HG03139 (cell line): ENCODE data around the gene DNAH5.
"Not testable (repeated sequence)": the region's sequence is repeated elsewhere in the genome, so short reads cannot be mapped to it uniquely, and the experiment has no call there.

Experiments
- ATAC-seq: cut with Tn5 transposase; IDR thresholded peaks from one replicate; pipeline ENCODE4 v1.9.1; 2021; ENCODE audit not compliant: unreplicated experiment

Gene DNAH5, protein sequence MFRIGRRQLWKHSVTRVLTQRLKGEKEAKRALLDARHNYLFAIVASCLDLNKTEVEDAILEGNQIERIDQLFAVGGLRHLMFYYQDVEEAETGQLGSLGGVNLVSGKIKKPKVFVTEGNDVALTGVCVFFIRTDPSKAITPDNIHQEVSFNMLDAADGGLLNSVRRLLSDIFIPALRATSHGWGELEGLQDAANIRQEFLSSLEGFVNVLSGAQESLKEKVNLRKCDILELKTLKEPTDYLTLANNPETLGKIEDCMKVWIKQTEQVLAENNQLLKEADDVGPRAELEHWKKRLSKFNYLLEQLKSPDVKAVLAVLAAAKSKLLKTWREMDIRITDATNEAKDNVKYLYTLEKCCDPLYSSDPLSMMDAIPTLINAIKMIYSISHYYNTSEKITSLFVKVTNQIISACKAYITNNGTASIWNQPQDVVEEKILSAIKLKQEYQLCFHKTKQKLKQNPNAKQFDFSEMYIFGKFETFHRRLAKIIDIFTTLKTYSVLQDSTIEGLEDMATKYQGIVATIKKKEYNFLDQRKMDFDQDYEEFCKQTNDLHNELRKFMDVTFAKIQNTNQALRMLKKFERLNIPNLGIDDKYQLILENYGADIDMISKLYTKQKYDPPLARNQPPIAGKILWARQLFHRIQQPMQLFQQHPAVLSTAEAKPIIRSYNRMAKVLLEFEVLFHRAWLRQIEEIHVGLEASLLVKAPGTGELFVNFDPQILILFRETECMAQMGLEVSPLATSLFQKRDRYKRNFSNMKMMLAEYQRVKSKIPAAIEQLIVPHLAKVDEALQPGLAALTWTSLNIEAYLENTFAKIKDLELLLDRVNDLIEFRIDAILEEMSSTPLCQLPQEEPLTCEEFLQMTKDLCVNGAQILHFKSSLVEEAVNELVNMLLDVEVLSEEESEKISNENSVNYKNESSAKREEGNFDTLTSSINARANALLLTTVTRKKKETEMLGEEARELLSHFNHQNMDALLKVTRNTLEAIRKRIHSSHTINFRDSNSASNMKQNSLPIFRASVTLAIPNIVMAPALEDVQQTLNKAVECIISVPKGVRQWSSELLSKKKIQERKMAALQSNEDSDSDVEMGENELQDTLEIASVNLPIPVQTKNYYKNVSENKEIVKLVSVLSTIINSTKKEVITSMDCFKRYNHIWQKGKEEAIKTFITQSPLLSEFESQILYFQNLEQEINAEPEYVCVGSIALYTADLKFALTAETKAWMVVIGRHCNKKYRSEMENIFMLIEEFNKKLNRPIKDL (N-terminal part only)

DNA sequence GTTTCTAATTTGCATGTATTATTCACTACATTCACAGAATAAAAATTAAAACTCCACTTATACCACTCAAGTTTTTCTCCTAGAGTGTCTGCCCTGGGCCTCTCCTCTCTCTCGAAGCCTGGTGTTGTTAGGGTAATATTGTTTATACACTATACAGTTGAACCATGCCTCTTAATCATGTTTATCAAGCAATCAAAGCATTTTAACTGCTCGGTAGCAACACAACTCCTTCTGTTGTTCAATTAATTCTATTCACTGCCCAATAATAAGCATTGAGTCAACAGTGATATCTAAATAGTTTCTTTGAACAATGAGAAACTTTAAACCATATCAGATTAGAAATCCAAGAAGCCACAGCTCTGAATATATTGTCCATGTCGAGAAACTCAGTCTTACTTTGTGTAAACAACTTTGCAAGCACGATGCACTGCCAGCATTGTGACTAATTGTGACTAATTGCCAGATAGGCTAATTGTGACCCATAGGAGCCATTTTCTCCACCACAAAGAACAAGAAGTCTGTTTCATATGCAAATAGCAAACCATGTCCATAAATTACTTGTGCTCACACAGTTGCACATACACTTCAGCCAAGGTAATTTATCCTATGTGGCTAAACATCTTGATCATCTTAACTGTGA, at the start of gene DNAH5:
DNAH5 (minus strand) TSS at position 129 of the 640 bp plus-strand sequence. CDS start 250 bp downstream, outside the sequence.
- no peak for ATAC-seq

DNA sequence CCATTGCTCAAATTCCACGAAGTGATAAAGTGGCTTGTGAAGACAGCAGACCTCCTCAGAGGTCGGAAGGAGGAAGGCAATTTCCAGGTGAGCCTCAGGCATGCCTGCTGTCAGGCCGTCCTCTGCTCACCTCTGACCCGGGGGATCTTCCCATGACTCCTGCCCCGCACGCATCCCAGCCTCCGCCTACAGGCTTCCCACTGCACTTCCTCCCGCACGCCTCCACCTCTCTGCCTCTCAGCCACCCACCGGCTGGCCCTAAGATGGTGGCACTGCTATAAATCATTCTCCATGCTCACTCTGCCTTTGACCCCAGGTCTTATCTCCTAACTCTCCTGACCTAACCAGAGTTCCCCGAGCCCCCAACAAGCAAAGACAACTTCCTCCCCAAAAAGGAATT, 49.4 kb upstream of the DNAH5 start:
- ATAC-seq = no peak

DNA sequence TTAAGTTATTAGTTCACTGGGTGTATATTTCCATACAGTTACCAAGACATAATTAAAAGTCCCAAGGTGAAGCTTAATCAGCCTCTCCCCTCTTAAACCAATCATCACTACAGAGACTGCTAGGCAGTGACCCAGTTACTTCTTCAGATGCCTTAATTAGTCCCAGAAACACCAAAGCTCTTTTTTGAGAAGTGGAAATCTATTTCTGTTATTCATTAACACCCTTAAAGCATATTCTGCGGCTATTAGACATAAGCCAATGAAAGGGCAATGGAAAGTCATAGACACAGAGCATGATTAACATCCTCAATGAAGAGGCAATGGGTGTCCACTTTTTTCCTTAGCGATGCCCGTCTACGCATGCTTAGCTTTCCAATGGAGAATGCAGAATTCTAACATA, 48.3 kb upstream of the DNAH5 start:
- ATAC-seq = no peak

DNA sequence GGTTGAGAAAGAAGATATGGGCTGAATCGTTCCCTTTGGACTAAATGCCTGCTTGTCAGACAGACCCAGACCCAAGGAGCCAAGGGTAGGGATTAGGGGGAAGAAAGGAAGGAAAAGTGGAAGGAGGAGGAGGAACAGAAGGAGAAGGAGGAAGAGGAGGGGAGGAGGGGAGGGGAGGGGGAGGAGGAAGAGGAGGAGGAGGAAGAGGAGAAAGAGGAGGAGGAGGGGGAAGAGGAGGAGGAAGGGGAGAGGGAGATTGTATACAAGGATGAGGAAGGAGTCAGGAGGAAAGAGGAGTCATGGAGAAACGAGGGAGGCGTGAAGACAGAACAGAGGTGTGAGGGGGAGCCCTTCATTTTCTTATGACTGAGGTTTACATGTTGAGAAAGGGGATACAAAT, 46.9 kb upstream of the DNAH5 start:
- ATAC-seq = no peak

DNA sequence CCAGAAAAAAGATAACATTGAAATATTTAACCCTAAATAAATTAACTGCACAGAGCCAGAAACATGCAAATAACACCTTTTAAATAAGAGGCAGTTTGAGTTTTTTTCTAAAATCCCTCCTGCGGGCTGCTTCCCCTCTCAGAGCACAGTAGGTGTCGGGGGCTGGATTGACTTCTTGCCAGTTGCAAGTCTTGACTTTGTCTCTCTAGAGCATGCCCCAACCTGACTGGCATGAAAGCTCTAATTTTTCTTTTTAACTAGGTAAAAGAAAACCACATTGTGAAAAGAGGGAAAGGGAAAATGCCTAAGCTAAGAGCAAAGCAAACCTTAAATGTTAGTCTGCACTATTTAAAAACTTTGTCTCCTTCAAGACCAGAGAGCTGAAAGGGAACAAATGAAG, 46.4 kb upstream of the DNAH5 start:
- no peak for ATAC-seq

DNA sequence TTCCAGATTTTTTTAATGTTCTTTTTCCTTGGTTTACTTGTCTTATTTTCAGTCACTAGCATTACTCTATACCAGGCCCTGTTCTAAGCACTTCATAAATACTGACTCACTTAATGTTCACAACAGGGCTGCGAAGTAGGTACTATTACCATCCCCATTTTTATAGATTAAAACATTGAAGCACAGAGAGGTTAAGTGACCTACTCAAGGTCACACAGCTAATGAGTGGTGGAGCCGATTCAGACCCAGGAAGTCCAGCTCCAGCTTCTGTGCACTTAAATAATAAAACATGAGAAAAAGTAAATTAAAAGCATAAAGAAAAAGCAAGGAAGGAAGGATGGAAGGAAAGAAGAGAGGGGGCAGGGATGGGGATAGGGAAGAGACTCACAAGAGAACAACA, 45.3 kb upstream of the DNAH5 start:
- ATAC-seq = no peak

DNA sequence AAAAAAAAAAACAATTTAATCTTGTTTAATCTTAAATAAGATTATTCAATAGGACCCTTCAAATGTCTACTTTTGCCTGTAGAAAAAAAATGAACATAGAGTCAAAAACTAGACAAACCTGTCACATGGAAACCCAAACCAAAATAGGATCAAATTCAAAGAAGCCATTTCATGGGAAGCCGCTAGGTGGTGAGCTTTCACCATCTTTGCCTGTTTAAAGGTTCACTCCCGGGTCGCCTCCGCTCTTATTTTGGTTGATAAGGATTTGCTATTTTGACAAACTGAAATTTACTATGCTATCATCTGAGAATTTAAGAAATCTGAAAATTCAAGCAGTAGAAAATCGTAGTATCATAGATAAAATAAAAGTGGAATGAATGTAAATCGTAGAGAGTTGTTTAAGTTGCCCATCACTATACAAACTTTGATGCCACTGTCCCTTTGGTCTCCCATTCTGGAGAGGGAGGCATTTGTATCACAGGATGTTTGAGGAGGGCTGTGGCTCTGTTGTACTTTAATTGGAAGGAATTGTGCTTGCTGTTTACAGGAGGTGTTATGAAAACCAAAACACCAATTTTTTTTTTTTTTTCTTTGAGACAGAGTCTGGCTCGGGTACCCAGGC, 43.5 kb upstream of the DNAH5 start:
- ATAC-seq = peak; percentile 60

DNA sequence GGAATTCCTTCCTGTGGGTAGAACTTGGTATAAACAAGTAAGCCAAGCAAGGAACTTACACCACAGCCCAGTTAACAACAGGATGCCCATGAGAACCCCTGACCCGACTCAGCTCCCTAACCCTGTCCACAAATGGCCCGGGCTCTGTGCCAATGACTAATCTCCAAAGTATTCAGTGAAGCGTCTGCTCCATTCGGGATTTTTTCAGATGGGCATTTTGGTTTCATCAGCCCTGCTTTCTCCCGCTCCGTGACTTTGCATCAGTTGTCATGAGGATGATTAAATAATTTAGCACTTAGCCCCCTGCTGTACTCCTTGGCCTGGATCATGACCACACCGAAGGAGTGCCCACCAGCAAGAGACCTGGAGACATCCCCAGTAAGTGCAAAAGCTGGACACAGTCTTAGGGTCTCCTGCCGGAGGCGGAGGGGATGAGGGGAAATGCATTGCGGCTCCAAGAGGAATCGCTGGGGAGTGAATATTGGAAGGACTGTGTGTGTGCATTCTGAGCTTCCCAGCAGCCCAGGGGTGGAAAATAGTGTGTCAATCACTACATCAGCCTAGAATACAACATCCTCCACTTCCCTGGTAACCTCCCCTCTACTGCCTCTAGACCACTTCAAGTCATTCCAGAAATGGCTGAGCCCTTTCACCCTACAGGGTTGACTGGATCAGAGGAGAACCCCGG, 41.4 kb upstream of the DNAH5 start:
- ATAC-seq = no peak

DNA sequence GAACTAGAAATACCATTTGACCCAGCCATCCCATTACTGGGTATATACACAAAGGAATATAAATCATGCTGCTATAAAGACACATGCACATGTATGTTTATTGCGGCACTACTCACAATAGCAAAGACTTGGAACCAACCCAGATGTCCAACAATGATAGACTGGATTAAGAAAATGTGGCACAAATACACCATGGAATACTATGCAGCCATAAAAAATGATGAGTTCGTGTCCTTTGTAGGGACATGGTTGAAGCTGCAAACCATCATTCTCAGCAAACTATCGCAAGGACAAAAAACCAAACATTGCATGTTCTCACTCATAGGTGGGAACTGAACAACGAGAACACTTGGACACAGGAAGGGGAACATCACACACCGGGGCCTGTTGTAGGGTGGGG, 40.4 kb upstream of the DNAH5 start:
- ATAC-seq = not testable (repeated sequence)

DNA sequence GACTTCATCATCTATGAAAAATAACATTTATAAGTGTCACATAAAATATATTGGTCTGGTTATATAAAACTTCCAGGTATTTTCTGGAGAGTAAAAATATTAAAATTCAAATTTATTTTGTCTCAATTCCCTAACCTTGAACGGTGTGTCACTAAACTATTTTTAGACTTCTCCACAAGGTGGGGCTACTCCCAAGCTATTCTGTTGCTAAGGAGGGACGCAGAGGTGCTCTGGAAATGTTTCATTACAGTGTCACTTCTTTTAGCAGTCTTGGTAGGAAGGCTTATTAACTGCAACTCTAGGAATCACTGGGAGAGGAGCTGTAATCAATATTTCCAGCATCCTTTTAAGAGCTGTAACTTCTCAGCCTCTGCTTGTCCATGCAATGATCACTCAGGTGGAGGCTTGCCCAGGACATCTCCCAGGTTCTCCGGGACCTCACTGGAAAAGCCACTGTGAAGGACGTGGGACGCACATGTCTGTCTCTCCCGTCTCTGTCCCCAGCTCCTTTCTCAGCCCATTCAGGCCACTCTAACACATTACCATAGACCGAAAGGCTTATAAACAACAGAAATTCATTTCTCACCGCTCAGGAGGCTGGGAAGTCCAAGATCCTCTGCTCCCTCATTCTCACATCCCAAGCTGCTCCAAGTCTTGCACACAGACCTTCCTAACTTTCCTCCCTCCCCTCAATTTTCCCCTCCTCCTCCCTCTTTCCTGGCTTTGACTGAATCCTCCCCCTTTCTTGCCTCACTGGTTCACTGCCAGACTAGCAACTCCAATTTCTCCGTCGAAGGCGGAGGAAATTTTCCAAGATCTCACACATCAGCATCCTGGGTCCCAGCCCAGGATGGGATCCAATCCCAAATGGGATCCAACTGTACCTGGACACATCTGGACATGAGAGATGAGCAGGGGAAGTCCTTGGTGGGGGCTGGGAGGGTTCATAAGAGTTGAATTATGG, 32.7 kb upstream of the DNAH5 start:
- ATAC-seq = no peak

DNA sequence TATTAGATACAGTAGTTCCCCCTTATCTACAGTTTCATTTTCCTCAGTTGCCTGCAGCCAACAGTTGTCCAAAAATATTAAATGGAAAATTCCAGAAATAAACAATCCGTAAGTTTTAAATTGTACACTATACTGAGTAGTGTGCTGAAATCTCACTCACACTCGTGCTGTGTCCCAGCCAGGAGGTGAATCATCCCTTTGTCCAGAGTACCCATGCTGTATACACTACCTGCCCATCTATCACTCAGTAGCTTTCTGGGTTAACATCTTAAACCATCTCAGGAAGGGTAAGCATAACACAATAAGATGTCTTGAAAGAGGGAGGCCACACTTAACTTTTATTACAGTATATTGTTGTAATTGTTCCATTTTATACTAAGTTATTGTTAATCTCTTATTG, 31.7 kb upstream of the DNAH5 start:
- no peak for ATAC-seq

DNA sequence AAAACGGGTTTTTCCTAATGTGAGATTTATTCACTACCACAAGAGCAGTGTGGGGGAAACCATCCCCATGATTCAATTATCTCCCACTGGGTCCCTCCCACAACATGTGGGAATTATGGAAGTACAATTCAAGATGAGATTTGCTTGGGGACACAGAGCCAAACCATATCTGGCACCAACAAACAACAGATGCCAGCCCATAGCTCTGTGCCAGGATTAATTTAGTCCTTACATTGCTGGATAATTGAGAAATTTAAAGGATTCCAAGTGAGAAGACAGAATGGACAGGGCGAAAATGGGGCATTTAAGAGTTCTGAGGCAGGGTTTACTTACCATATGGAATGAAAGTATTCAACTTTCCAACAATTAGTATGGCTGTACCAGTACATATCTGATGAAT, 30.8 kb upstream of the DNAH5 start:
- ATAC-seq = no peak

DNA sequence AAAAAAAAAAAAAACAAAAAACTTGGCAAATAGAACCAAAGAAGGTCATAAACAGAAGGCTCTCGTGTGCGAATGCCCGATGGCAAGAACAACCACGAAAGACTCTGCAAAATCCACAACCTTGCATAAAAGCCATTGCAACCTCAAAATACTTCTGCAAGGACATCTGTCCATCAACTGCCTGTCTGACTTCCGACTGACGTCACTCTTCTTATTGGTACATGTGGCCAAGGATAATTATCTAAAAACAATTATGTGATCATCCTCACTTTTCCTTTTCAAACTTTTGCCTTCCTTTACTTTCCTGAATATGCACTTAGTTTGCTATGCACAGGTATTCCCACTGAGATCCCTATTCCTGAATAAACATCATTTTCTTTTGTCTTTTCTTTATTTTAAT, 29.2 kb upstream of the DNAH5 start:
- no peak for ATAC-seq

DNA sequence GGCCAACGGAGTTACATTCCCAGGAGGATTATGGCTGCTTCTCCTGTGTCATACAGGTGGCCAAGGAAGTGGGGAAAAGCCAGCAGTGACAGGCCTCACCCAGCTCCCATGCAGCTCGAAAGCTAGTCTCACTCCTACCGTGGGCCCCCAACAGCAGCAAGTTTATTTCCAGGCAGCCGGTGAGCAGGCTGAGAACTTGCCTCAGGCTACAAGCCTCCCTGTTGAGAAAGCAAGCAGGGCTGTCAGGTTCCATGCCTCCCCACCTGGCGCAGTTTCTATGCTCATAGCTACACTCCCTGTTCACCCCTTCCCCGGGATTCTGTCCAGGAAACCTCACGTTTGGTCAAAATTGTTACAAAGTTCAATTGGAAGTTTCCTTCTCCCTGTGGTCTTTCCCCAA, 27.5 kb upstream of the DNAH5 start:
- ATAC-seq = no peak

DNA sequence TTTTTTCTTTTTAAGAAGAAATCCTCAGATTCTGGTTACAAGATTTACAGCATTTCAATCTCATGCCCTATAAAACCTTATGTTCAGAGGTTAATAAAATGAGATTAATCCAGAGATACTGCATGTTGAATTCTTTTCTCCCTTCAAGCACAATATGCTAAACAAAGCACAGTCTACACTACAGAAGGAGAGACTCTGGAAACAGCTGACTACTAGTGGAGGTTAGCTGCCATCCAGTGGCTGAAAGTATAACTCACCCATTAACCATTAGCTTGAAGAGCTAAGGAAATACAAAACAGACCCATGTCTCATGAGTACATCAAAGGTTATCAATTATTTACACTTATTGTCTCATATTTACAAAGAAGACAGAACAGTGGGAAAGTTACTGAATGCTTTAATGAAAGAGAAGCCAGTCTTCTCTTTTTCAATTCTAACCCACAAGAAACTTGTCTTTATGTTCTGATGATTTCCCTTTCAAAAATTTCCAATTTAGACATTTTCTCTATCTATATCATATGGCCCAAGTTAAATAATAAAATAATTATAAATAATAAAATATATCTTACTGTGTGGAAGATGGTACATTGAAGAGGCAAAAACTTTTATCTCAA, 12.7 kb upstream of the DNAH5 start:
- ATAC-seq = peak; percentile 98

DNA sequence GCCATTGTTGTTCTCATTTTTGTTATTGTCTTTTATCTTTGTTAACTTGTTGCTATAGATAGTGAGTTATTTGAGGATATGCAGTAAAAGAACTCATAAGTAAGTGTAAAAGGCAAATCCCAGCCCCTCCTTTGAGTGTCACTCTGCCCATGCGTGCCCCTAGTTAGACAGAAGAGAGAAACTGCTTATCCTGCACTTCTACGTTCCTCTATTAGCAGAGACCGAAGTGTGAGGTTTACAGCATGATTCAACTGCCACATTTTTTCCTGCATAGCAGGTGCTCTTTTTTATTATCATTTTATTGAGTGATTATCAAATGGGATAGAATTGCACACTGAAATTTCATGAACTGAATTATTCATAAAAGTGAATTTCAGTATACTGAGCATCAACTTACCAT, 12.0 kb upstream of the DNAH5 start:
- no peak for ATAC-seq

DNA sequence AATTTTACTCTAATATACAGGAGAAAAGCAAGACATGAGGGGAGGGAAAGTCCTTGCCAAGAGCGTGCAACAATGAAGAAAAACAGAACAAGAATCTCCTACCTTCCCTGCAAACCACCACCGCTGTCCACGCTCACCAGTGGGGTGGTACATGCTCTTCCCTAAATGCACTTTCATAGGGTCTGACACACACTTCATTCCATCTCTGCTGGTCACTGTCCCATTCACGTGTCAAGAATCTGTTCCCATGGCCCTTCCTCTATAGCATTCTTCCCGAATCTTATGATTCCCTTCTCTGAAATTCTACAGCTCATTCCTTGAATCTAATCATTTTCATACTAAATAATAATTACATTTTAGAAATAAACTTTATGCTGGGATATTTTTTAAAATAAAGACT, 11.4 kb upstream of the DNAH5 start:
- no peak for ATAC-seq

DNA sequence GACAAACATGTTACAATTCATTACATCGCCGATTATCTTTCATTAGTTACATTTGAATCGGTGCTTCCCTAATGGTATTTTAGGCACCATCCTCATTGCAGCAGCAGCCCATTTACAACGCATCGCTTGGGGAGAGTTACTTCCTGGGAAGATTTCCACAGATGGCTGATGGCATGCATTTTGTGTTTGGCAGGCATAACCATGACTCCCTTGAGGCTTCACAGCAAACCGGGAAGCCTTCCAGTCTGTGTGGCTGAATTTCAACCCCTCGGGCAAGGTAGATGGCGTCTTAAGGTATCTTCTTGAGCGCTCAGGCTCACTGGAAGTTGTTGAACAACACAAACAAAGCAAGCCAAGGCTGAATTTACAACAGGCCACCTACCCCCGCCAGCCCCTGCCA, 1.6 kb upstream of the DNAH5 start:
- no peak for ATAC-seq
